ENCODE results near the gene C4BPB.
A peak's percentile ranks its signal among the peaks of the same experiment; 100 is the strongest.
"Not testable (repeated sequence)": the region's sequence is repeated elsewhere in the genome, so short reads cannot be mapped to it uniquely, and the experiment has no call there.

Gene C4BPB, protein sequence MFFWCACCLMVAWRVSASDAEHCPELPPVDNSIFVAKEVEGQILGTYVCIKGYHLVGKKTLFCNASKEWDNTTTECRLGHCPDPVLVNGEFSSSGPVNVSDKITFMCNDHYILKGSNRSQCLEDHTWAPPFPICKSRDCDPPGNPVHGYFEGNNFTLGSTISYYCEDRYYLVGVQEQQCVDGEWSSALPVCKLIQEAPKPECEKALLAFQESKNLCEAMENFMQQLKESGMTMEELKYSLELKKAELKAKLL

DNA sequence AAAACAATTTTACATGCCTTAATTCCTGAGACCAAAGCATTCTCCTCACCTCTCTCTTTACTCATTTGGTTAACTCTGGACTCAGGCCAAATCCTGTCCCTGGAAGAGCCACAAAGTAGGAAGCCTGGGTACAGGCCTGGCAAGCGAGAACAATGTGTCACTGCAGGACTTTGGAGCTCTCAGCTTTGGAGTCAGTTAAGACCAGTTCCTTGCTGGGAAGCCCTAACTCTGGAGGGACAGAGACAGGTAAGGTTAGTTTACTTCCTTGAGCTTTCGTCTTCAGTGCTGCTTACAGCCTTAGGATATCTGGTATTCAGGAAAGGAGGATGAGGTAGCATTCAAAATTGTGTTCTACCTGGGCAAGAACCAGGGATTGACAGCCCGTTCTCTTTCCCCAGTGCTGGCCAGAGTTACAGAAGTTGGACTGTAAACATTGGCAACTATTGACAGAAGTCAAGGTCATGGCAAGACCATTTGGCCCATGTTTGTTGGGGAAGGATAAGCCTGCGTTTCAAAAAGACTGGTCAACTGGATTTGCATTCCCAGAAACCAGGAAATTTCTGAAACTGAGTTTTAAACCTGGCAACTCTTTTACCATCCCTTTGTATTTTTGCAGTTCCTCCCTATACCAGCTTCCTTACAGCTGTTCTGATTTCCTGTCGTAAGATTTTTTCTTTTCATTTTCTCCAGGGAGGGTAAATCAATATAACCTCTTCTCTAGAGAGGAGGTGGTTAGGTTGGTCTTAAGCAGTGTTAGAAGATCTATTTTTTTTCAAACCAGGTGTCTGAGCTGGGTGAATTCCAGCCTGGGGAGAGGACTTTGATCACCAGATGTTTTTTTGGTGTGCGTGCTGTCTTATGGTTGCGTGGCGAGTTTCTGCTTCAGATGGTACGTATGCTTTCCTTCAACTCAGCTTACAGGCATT is at the start of gene C4BPB:
C4BPB (plus strand) TSS at position 160 of the 926 bp plus-strand sequence; CDS start at position 832, 672 bp downstream.
- no peak for DNase-seq (ENCODE audit: low read depth)

DNA sequence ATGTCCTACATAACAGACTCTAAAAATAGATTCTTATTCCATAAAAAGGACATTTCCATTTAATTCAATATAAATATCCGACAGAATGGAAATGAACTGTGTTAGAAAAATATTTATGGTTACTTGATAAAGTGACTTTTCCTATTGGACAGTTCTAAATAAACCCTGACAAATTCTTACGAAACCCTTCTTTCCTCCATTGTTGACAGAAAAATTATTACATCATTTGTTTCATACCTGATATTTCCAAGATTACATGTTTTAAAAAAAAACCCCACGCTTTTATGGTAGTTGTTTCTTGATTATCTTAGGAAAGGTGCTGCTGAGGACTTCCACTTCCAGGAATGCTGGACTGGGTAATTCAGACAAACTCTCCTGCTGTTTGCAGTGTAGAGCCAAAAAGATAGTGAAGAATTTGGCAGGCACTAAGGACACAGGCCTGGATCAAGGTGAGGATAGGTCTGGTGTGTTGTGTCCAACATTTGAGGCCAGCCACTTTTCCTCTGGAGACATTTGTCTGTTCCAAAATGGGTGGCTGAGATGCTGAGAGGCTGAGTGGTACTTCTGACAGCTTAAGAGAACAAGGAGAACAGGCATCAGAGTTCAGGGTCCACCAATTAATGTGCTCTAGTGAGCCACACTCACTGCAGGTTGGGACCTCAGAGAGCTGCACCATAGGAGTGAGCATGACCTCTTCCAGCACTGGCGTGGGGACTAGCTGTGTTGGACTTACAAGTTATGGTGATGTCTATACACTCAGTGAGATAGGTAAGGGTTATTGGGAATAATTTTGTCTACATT is 49.1 kb upstream of the C4BPB start:
- no peak for DNase-seq (ENCODE audit: low read depth)

DNA sequence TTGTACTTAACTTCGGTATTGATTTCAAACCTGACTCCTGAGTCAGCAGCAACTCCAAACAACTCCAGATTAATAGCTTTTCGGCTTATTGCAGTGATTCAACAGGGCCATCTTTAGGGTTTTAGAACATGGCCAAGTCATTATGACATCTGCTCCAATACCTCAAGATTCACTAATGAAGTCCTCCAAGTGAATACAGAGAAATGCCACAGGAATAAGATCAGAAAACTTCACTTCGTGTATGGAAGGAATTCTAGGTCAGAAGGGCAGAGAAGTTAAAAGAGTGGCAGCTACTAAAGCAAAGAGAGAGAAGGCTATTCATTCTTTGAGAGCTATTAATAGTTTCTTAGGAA is 48.5 kb upstream of the C4BPB start:
- no peak for DNase-seq (ENCODE audit: low read depth)

GRCh38 chr1:207041397-207041796 is 47.3 kb upstream of the C4BPB start:
- not testable (repeated sequence) for DNase-seq (ENCODE audit: low read depth)

DNA sequence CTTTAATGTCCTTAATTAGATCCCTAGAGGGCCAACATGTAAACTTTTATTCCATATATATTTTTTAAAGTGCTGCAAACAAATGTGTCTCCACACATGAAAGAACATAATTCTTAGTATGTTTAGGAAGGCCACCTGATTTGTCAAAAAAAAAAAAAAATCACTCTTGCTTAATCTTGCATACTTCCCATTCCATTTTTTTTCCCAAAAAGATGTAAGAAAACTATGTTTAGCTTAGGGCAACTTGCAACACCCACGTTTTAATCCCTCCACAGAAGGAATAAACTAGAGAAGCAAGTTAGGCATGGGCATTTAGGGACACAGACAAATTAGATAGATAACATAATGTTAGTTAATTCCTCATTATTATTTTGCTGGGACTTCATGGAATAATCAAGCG is 43.2 kb upstream of the C4BPB start:
- no peak for DNase-seq (ENCODE audit: low read depth)

DNA sequence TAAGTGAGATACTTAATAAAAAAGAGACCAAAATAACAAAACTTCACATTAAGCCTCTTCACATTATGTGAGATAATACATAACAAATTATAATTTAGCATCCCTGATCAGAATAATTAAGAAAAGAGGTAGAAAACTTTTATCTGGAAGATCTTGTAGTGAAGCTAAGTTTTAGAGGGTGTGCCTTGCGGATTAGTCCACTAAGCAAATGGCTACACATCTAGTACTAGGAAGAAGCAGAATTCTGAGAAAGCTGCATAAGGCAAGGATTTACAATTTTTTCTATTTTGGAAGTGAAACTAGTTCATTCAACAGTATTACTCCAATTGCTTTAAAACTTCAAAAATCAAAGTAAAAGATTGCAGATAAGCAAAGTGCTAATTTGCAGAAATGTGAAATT is 41.2 kb upstream of the C4BPB start:
- DNase-seq (ENCODE audit: low read depth) = no peak

GRCh38 chr1:207048041-207048440 is 40.6 kb upstream of the C4BPB start:
- DNase-seq (ENCODE audit: low read depth) = no peak

DNA sequence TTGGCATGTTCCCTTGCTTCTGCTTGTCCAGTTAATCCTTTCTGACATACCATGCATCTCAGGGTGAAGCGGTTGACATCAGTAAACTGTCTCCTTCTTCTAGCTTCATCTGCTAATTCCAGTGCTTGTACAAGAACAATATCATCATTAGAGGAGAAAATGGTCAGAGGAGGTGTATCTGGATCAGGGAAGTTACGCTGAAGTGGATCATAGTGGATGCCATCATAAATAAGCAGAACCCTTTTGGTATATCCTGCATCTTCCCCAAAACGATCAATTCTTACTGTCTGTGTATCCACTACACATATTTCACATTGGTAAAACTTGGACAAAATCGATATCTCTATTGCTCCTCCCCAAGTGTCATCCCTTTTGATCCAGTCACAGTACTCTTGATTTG is 39.6 kb upstream of the C4BPB start:
- no peak for DNase-seq (ENCODE audit: low read depth)

- no peak for DNase-seq (ENCODE audit: low read depth)
Observed at GRCh38 chr1:207049514-207049913, 39.1 kb upstream of the C4BPB start.

DNA sequence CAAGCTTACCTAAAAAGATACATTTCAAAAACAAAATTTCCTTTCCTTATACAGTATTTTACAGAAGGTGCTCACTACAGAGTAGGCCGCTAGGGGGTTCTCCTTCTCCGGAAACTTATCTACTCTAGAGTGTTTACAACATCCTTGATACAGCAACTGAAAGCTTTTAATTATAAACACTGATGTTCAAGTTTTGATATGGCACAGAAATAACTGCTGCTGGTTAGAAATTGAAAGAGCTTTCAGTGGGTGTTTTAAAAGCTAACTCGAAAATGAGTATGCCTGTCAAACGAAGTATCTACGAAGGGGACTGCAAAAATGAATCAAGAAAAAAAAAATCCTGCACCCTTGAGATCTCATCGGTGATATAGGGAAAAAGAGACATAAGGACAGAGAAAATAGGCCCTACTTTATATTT is 38.7 kb upstream of the C4BPB start:
- DNase-seq (ENCODE audit: low read depth) = peak; percentile 27

GRCh38 chr1:207050480-207051190 is 38.0 kb upstream of the C4BPB start:
- DNase-seq (ENCODE audit: low read depth) = peak; percentile 84

DNA sequence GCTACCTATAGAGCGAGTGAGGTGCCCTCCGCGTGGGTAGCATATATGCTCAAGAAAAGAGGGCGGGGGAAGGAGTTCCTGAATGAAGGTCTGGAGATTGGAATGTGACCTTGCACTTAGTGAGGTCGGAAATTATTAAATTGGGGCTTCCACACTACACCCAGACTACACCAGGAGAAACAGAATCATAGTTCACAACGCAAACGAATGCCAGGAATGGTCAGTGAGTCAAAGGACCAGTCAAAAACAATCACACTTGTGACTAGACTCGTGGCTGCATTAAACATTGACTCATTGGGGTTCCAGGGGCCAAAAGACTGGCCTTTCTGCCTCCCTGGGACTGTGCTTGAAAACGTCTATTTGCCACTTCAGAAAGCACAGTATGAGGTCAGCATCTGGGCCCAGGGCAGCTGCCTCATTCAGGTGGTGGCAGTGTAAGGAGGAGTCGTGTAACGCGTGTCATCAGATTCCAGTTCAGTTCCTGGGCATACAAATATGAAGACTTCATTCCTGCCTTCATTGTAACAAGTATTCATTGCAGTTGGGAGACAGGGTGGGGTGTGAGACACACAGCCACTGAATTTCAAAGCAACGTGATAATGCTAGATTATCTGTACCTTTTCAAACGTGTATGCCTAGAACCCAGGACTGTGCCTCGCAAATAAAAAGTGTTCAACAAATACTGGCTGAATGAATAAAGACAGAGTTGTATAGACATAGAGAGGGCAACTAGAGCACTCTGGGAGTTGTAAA is 37.3 kb upstream of the C4BPB start, which contains the start of gene YOD1:
YOD1 (minus strand) TSS at position 18 of the 753 bp plus-strand sequence. CDS start 178 bp downstream, outside the sequence.
- no peak for DNase-seq (ENCODE audit: low read depth)

DNA sequence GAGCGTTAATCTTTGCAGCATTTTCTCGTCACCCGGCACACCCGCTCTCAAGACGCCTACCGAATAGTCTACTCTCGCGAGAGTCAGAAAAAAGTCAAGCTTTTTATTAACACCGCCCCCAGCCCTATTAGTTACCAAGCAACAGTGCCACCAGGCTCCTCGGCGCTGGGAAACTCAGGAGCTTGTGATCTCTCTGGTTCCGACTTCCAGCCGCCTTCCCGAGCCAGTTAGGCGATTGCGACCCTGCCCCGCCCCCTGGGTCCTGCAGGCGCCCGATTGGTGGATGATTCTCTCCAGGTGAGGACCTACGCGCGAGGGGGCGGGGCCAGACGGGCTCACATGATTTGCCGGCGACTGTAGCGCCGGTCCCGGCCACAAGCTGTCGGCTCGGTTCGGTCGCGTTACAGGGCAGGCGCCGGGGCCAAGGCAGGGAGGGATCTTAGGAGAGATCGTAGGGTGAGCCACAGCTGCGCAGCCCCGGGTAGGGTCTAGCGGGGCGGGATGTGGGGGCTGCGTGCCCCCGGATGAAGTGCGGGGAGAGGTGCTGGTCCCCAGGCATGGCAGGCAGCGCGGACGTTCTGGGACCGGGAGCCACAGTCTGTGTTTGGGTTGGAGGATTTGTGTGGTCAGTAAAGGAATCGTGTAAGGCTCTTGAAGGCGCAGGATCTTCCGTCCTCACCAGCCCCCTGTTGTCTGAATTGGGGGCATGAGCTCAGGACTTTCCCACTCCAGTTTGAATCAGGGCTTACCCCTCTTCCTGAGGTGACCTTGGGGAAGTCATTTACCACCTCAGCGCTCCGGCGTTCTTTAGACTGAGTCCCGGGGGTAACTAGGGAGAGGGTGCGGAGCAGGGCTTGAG is 35.5 kb upstream of the C4BPB start, which contains the start of gene PFKFB2:
PFKFB2 (plus strand) TSS at position 365 of the 859 bp plus-strand sequence. CDS start 1,443 bp downstream, outside the sequence.
- peak; percentile 93 for DNase-seq (ENCODE audit: low read depth)

GRCh38 chr1:207054491-207054890 is 34.2 kb upstream of the C4BPB start:
- no peak for DNase-seq (ENCODE audit: low read depth)

DNA sequence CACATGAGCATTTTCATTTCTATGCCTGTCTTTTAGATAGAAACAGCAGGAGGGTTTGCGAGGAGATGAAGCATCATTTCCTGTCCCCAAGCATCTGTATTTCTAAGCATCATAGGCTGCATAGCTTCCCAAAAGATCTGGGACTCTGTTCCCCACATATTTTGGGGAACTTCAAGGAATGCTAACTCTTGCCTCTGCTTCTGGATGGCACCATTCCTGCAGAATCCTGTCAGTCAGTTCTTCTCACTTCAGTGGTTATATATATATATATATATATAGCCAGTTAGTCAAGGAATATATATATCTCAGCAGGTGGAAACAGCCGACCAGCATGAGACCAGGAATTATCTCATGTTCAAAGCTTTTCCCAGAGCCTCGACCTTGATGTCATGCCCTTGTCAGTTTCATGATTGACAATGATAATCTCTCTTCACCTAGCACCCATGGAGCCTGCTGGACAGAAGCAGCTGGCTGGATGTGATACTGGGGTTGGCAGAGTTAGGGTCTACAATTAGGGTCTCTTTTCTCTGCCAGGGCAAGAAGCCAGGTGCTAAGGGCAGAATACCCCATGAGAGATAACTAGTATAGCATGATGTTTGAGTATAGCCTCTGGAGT is 33.2 kb upstream of the C4BPB start:
- DNase-seq (ENCODE audit: low read depth) = no peak

GRCh38 chr1:207056673-207057072 is 32.0 kb upstream of the C4BPB start:
- no peak for DNase-seq (ENCODE audit: low read depth)

GRCh38 chr1:207058252-207058651 is 30.4 kb upstream of the C4BPB start:
- no peak for DNase-seq (ENCODE audit: low read depth)

GRCh38 chr1:207058878-207059867 is 29.5 kb upstream of the C4BPB start:
- no peak for DNase-seq (ENCODE audit: low read depth)

Data from activated T-cell treated with anti-CD3 and anti-CD28 coated beads for 1 hour (primary cell).